ENCODE results near the gene FLRT1.

GRCh38 chr11:64065712-64066111, 30.0 kb downstream of the FLRT1 start:
- TF ChIP-seq POLR2A (IDR thresholded peaks at IDR 0.05) (no peak), EP300 (IDR thresholded peaks at IDR 0.05) (no peak)
- TF ChIP-seq, protein P1, sequence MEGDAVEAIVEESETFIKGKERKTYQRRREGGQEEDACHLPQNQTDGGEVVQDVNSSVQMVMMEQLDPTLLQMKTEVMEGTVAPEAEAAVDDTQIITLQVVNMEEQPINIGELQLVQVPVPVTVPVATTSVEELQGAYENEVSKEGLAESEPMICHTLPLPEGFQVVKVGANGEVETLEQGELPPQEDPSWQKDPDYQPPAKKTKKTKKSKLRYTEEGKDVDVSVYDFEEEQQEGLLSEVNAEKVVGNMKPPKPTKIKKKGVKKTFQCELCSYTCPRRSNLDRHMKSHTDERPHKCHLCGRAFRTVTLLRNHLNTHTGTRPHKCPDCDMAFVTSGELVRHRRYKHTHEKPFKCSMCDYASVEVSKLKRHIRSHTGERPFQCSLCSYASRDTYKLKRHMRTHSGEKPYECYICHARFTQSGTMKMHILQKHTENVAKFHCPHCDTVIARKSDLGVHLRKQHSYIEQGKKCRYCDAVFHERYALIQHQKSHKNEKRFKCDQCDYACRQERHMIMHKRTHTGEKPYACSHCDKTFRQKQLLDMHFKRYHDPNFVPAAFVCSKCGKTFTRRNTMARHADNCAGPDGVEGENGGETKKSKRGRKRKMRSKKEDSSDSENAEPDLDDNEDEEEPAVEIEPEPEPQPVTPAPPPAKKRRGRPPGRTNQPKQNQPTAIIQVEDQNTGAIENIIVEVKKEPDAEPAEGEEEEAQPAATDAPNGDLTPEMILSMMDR (IDR thresholded peaks at IDR 0.05): no peak

Measured in ovary (tissue), 3 donors.